ENCODE results near the gene ATP9B. TPM values are rescaled to one million over a fixed set of nuclear protein-coding genes. Genes with fewer than 3 reads are reported as not detected.

Gene ATP9B
- total RNA-seq, 1 donor from 2014 or later = 34.1 TPM

DNA sequence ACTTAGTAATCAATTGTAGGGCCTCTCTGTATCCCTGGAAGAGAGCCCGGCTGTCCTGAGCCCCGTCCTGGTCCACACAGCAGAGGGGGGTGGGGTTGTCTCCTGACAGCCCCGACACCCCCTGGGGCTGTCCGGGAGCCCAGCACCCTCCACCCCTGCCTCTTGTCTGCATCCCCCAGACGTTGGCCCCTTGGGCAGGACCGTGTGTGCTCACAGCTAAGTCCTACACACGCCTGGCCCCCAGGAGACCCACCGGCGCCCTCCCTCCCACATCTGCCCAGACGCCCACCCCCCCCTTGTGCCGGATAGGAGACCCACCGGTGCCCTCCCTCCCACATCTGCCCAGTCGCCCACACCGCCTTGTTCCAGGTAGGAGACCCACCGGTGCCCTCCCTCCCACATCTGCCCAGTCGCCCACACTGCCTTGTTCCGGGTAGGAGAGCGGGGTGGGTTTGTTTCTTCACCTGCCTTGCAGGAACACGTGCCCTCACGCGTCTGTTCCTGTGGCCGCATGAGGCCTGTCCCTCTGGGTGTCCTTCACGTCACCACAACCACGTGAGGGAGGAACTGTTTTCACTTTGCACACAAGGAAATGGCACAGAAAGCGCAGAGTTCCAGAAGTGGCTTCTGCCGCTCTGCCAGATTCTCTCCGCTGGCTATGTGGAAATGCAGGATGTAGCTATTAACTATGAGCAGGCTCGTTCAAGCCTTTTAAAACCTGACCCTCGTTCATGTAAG, 265.5 kb downstream of the ATP9B start:
- no peaks in the 10 kb centered on the region for H3K27me3 Mint-ChIP-seq
- DNase-seq (ENCODE audit: extremely low spot score, unreplicated experiment) = no peak
- no peak overlapping the region for H3K4me3 Mint-ChIP-seq
- peaks cover 21% of the 10 kb centered on the region for H3K36me3 Mint-ChIP-seq
- TF ChIP-seq, protein P1, sequence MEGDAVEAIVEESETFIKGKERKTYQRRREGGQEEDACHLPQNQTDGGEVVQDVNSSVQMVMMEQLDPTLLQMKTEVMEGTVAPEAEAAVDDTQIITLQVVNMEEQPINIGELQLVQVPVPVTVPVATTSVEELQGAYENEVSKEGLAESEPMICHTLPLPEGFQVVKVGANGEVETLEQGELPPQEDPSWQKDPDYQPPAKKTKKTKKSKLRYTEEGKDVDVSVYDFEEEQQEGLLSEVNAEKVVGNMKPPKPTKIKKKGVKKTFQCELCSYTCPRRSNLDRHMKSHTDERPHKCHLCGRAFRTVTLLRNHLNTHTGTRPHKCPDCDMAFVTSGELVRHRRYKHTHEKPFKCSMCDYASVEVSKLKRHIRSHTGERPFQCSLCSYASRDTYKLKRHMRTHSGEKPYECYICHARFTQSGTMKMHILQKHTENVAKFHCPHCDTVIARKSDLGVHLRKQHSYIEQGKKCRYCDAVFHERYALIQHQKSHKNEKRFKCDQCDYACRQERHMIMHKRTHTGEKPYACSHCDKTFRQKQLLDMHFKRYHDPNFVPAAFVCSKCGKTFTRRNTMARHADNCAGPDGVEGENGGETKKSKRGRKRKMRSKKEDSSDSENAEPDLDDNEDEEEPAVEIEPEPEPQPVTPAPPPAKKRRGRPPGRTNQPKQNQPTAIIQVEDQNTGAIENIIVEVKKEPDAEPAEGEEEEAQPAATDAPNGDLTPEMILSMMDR (conservative IDR thresholded peaks at IDR 0.05) = no peak
- no peaks in the 10 kb centered on the region for H3K9me3 Mint-ChIP-seq
- H3K4me1 Mint-ChIP-seq (ENCODE audit: unreplicated experiment) = no peaks in the 10 kb centered on the region
- H3K27ac Mint-ChIP-seq = no peak overlapping the region

DNA sequence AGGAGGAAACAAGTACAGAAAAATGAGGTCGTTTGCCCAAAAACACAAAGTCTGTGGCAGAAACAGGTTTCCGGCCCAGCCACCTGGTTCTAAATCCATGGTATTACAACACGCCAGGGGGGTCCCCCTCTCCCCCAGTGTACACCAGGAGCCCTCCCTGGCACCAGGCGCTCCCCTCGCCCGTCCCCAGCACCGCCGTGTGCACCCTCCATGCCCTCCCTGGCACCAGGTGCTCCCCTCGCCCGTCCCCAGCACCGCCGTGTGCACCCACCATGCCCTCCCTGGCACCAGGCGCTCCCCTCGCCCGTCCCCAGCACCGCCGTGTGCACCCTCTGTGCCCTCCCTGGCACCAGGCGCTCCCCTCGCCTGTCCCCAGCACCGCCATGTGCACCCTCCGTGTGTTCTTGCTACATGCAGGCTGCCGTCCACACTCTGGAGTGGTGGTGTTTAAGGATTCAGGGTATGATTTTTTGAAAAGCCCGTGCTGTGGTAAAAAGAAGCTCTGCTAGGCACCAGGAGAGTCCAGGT, 266.7 kb downstream of the ATP9B start:
- peaks cover 17% of the 10 kb centered on the region for H3K36me3 Mint-ChIP-seq
- TF ChIP-seq, protein P1 (conservative IDR thresholded peaks at IDR 0.05) = no peak
- H3K27ac Mint-ChIP-seq = no peak overlapping the region
- DNase-seq (ENCODE audit: extremely low spot score, unreplicated experiment) = peak; percentile 69
- no peaks in the 10 kb centered on the region for H3K4me1 Mint-ChIP-seq (ENCODE audit: unreplicated experiment)
- H3K9me3 Mint-ChIP-seq = no peaks in the 10 kb centered on the region
- H3K4me3 Mint-ChIP-seq = no peak overlapping the region
- no peaks in the 10 kb centered on the region for H3K27me3 Mint-ChIP-seq

DNA sequence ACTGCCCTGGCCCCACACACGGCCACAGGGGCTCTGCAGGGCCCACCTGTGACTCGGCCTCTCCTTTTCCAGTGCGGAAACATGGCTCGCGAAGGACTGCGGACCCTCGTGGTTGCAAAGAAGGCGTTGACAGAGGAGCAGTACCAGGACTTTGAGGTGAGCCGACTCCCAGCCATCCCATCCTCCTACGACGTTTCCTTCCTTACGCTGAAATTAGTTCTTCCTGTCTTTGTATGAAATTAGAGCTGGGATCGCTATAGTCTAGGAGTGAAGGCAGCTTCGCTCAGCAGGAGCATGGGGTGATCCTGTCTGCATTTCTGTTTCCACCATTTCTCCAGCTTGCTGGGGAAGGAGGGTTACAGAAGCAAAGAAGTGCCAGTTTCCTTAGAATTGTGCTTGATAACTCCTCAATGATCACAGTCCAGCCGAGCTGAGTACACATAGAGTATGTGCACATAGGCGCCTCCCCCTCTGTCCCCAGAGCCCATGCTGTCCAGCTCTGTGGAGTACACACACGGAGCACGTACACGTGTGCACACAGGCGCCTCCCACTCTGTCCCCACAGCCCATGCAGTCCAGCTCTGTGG, 267.5 kb downstream of the ATP9B start:
- Mint-ChIP-seq H3K36me3 (peaks cover 17% of the 10 kb centered on the region), H3K27ac (no peak overlapping the region), H3K9me3 (no peaks in the 10 kb centered on the region), H3K4me3 (no peak overlapping the region), H3K27me3 (no peaks in the 10 kb centered on the region), H3K4me1 (ENCODE audit: unreplicated experiment) (no peaks in the 10 kb centered on the region)
- TF ChIP-seq, protein P1 (conservative IDR thresholded peaks at IDR 0.05) = no peak
- peak; percentile 40 for DNase-seq (ENCODE audit: extremely low spot score, unreplicated experiment)

DNA sequence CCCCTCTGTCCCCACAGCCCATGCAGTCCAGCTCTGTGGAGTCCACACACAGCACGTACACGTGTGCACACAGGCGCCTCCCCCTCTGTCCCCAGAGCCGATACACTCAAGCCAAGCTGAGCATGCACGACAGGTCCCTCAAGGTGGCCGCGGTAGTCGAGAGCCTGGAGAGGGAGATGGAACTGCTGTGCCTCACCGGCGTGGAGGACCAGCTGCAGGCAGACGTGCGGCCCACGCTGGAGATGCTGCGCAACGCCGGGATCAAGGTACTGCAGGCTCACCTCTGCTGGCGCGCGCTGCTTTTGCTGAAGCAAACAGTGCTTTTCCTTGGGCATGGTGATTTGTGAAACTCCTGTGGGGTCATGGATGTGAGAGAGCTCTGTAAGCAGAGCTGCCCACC, 268.0 kb downstream of the ATP9B start:
- Mint-ChIP-seq H3K36me3 (peaks cover 17% of the 10 kb centered on the region), H3K9me3 (no peaks in the 10 kb centered on the region), H3K4me3 (no peak overlapping the region), H3K27me3 (no peaks in the 10 kb centered on the region), H3K4me1 (ENCODE audit: unreplicated experiment) (no peaks in the 10 kb centered on the region), H3K27ac (no peak overlapping the region)
- TF ChIP-seq, protein P1 (conservative IDR thresholded peaks at IDR 0.05) = no peak
- DNase-seq (ENCODE audit: extremely low spot score, unreplicated experiment) = peak; percentile 54

DNA sequence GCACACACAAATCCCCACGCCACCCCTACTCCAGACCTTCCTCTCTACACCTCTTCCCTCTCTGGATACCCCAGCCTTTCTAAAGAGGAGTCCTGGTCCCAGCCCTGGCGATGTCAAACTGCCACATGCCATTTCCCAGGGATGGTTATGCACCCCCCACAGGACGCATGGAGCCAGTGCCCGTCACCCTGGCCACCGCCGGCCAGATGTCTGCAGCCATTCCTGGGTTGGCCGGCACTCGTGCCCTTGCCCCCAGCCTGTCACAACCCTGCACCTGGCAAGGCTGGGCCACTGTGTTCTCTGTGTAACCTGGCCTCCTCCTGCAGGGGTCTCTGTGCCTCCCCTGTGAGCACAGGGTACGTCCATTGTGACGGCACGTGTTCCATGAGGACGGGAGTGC, 268.4 kb downstream of the ATP9B start:
- TF ChIP-seq, protein P1 (conservative IDR thresholded peaks at IDR 0.05) = no peak
- Mint-ChIP-seq H3K4me3 (no peak overlapping the region), H3K36me3 (peaks cover 17% of the 10 kb centered on the region), H3K9me3 (no peaks in the 10 kb centered on the region), H3K27ac (no peak overlapping the region), H3K27me3 (no peaks in the 10 kb centered on the region), H3K4me1 (ENCODE audit: unreplicated experiment) (no peaks in the 10 kb centered on the region)
- no peak for DNase-seq (ENCODE audit: extremely low spot score, unreplicated experiment)
